Neural progenitor cell (in vitro differentiated cells): ENCODE measurements around the gene CDC42SE2.

Experiments used
- EZH2 ChIP-seq: fragments of 200-600 bp; sonication (generic); IDR thresholded peaks from 2 replicates; pipeline ENCODE4 v1.6.1; 2017; ENCODE audit warnings: antibody characterized with exemption, mild to moderate bottlenecking, moderate library complexity
- EZH2phosphoT487 ChIP-seq: fragments of 200-600 bp; sonication (generic); IDR thresholded peaks from 2 replicates; pipeline ENCODE4 v1.6.1; 2017; ENCODE audit warnings: antibody characterized with exemption
- TF ChIP-seq, protein P1 (sequence below): fragments of 200-600 bp; sonication (generic); IDR thresholded peaks from 2 replicates; pipeline ENCODE4 v1.5.1; 2017; ENCODE audit warnings: antibody characterized with exemption, mild to moderate bottlenecking

DNA sequence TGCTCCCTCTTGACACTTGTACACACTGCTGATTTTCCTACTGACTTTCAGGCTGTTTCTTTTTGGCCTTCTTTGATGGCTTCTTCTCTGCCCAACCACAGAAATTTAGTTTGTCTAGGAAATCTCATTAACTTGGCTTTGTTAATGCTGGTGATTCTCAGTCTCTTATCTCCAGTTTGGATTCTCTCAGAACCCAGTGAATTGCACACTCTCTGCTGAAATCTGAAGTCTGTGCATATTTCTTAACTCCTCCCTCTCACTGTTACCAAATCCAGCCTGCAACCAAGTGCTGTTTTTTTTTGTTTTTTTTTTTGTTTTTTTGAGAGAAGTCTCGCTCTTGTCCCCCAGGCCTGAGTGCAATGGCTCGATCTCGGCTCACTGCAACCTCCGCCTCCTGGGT, 117.2 kb downstream of the CDC42SE2 start:
- TF ChIP-seq, protein P1, sequence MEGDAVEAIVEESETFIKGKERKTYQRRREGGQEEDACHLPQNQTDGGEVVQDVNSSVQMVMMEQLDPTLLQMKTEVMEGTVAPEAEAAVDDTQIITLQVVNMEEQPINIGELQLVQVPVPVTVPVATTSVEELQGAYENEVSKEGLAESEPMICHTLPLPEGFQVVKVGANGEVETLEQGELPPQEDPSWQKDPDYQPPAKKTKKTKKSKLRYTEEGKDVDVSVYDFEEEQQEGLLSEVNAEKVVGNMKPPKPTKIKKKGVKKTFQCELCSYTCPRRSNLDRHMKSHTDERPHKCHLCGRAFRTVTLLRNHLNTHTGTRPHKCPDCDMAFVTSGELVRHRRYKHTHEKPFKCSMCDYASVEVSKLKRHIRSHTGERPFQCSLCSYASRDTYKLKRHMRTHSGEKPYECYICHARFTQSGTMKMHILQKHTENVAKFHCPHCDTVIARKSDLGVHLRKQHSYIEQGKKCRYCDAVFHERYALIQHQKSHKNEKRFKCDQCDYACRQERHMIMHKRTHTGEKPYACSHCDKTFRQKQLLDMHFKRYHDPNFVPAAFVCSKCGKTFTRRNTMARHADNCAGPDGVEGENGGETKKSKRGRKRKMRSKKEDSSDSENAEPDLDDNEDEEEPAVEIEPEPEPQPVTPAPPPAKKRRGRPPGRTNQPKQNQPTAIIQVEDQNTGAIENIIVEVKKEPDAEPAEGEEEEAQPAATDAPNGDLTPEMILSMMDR: no peak
- TF ChIP-seq EZH2 (no peak), EZH2phosphoT487 (no peak)
